PFSK-1 (cell line): Measurements from ENCODE around the gene DKKL1.
A peak's percentile ranks its signal among the peaks of the same experiment; 100 is the strongest.

ENCODE experiments used
- FOXP2 ChIP-seq: optimal IDR thresholded peaks from 2 replicates; pipeline ENCODE3; 2011; ENCODE audit warnings: borderline replicate concordance, control low read depth, inconsistent platforms; ENCODE audit not compliant: insufficient read depth; ENCODE audit errors: extremely low read length, extremely low read depth
- POLR2AphosphoS5 ChIP-seq: IDR thresholded peaks from 2 replicates; pipeline ENCODE4 v1.6.1; 2012; ENCODE audit warnings: low read depth, mild to moderate bottlenecking, control low read depth, low read length, moderate library complexity
- REST ChIP-seq, 2 experiments: IDR thresholded peaks; 2 replicates each; pipeline versions ENCODE4 v1.6.1 to v1.8.0; 2011 to 2012; ENCODE audit warnings: low read depth in 2 of 2, low read length in 2 of 2, control low read depth in 1 of 2, inconsistent platforms in 1 of 2, mild to moderate bottlenecking in 1 of 2, moderate library complexity in 1 of 2; ENCODE audit not compliant: insufficient read depth in 1 of 2
- SIN3A ChIP-seq: IDR thresholded peaks from 2 replicates; pipeline ENCODE4 v1.6.1; 2012; ENCODE audit warnings: mild to moderate bottlenecking, low read length, moderate library complexity, borderline replicate concordance; ENCODE audit not compliant: insufficient read depth
- TAF1 ChIP-seq: IDR thresholded peaks from 2 replicates; pipeline ENCODE4 v1.6.1; 2012; ENCODE audit warnings: low read length, control low read depth, borderline replicate concordance; ENCODE audit not compliant: insufficient read depth

DKKL1 gene

GRCh38 chr19:49331616-49332055, 32.0 kb upstream of the DKKL1 start:
- no peak for TF ChIP-seq REST (IDR thresholded peaks at IDR 0.05; ENCODE audit: insufficient read depth in 1 of 2, low read depth in 2 of 2, low read length in 2 of 2)
- TF ChIP-seq FOXP2: no peak
- TF ChIP-seq SIN3A: no peak
- TF ChIP-seq POLR2AphosphoS5: no peak
- TF ChIP-seq TAF1: no peak

GRCh38 chr19:49333418-49333805, 30.3 kb upstream of the DKKL1 start:
- no peak for TF ChIP-seq POLR2AphosphoS5
- no peak for TF ChIP-seq REST (IDR thresholded peaks at IDR 0.05; ENCODE audit: insufficient read depth in 1 of 2, low read depth in 2 of 2, low read length in 2 of 2)
- TF ChIP-seq SIN3A: no peak
- TF ChIP-seq TAF1: no peak
- no peak for TF ChIP-seq FOXP2

DNA sequence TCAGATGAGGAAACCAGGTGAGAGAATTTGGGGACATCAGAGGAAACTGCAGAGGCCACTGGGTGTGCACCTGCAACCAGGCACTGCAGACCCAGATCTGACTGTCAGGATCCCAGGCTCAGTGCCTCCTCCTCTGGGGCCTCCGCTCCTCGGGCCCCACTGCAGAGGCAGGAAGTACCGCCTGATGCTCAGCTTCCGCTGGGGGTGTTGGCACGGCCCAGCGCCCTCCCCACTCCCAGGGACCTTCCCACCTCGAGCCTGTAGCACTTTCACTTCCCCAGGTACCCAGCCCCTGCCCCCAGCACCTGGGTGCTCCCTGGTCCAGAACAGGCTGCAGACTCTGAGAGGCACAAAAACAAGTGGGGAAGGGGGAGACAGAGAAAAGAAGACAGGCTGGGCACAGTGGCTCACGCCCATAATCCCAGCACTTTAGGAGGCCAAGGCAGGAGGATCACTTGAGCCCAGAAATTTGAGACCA, 29.8 kb upstream of the DKKL1 start:
- TF ChIP-seq SIN3A: no peak

DNA sequence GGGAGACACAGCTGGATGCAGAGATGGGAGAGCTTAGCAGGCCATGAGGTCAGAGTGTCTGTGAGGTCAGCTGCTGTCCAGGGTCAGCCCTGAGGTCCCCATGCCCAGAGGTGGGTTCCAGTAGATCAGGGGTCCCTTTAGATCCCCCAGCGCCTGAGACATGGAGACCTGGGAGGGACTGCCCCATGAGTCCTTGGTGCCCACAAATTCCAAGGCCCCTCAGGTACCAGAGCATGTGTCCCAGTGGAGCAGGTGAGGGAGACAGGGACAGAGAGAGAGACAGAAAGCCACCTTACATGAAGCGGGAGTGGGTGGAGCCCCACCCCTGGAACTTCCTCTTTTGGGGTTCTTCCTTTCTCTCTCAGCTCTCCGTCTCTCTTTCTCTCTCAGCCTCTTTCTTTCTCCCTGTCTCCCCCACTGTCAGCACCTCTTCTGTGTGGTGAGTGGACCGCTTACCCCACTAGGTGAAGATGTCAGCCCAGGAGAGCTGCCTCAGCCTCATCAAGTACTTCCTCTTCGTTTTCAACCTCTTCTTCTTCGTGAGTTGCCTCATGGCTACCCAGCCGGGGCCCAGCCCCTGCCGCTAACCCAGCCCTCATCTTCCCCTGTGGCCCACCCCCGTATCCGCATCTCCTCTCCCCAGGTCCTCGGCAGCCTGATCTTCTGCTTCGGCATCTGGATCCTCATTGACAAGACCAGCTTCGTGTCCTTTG, 28.4 kb upstream of the DKKL1 start, which contains the start of gene CD37:
Gene CD37, plus strand, starts transcription at position 336 of the 713 bp plus-strand sequence. Its CDS starts 135 bp downstream, at position 471.
- no peak for TF ChIP-seq FOXP2
- TF ChIP-seq POLR2AphosphoS5: 0 out of 2 replicates have a peak, but pooled peaks have one; percentile 26

DNA sequence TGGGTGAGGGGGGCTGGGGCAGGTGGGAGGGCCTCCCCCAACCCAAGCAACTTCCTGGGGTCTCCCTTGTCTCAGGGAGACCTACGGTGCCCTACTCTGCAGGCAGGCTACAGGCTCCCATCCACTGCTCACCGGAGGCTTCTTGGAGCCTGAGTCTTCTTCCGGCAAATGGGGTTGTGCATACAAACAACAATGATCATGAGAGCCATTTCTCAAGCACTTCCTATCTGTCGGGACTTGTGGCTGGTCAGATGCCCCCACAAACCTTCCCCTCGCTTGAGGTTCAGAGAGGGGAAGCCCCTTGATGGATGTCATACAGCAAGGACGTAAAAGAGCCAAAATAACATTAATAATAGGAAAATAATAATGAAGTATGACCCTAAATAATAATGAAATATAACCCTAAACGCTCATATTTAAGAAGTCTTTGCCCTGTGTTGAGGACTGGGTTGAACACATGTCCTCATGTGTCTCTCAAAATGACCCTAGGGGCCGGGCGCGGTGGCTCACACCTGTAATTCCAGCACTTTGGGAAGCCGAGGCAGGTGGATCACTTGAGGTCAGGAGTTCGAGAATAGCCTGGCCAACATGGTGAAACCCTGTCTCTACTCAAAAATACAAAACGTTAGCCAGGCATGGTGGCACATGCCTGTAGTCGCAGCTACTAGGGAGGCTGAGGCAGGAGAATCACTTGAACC, 27.7 kb upstream of the DKKL1 start:
- TF ChIP-seq TAF1 (no peak), SIN3A (no peak), POLR2AphosphoS5 (no peak), REST (IDR thresholded peaks at IDR 0.05; ENCODE audit: insufficient read depth in 1 of 2, low read depth in 2 of 2, low read length in 2 of 2) (no peak), FOXP2 (no peak)

DNA sequence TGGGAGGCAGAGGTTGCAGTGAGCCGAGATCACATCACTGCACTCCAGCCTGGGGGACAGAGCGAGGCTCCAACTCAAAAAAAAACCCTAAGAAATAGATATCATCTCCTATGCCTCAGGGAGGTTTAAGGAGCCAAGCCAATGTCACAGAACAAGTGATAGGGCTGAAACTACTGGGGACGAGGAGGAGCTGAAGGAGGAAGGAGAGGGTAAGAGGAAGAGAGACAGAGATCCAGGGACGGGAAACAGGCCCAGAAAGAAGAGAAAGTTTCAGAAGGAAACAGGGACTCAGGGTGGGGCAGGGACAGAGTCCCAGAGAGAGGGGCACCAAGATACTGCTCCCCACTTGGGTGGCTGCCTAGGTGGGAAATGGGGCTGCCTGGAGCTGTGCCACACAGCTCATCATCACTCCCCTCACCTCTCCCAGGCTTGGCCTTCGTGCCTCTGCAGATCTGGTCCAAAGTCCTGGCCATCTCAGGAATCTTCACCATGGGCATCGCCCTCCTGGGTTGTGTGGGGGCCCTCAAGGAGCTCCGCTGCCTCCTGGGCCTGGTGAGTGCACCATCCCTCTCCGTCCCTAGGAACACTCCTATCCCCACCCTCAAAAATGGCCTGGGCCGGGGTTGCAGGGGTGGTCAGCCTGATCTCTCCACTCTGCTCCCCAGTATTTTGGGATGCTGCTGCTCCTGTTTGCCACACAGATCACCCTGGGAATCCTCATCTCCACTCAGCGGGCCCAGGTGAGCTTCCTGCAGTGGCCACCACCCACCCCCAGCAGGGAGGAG, 27.0 kb upstream of the DKKL1 start:
- TF ChIP-seq POLR2AphosphoS5 (no peak), REST (IDR thresholded peaks at IDR 0.05; ENCODE audit: insufficient read depth in 1 of 2, low read depth in 2 of 2, low read length in 2 of 2) (no peak), TAF1 (no peak), FOXP2 (no peak), SIN3A (no peak)
